Endothelial cell of umbilical vein (primary cell): ENCODE measurements around the gene ARHGAP15.

Source experiments
- CTCF ChIP-seq, 2 donors: IDR thresholded peaks; 1 replicate in 1 of 2; 2 replicates in 1 of 2; pipeline ENCODE4 v1.5.1; 2011; ENCODE audit warnings: low read length in 2 of 2, mild to moderate bottlenecking in 2 of 2, moderate library complexity in 2 of 2, control low read depth in 1 of 2, inconsistent platforms in 1 of 2, low read depth in 1 of 2; ENCODE audit not compliant: insufficient read depth in 1 of 2; ENCODE audit errors: extremely low read depth in 1 of 2
- EZH2 ChIP-seq: IDR thresholded peaks from 2 replicates; pipeline ENCODE4 v1.6.1; 2012; ENCODE audit warnings: borderline replicate concordance, low read depth, mild to moderate bottlenecking, moderate library complexity, low read length, inconsistent platforms; ENCODE audit not compliant: severe bottlenecking
- FOS ChIP-seq: IDR thresholded peaks from 2 replicates; pipeline ENCODE4 v1.6.1; 2011; ENCODE audit warnings: mild to moderate bottlenecking, low read length, moderate library complexity, borderline replicate concordance; ENCODE audit not compliant: insufficient read depth
- GATA2 ChIP-seq: IDR thresholded peaks from 2 replicates; pipeline ENCODE4 v1.7.0; 2011; ENCODE audit warnings: low read depth, mild to moderate bottlenecking, moderate library complexity, mixed read lengths, low read length; ENCODE audit not compliant: insufficient read length, insufficient read depth
- JUN ChIP-seq: IDR thresholded peaks from 2 replicates; pipeline ENCODE4 v1.6.1; 2011; ENCODE audit warnings: borderline replicate concordance, low read depth; ENCODE audit not compliant: insufficient read length, insufficient read depth
- MAX ChIP-seq: IDR thresholded peaks from 2 replicates; pipeline ENCODE4 v1.6.1; 2011; ENCODE audit not compliant: insufficient read depth, insufficient read length
- MYC ChIP-seq: IDR thresholded peaks from one replicate; pipeline ENCODE4 v1.6.1; 2011; ENCODE audit warnings: mild to moderate bottlenecking, low read depth, low read length
- POLR2A ChIP-seq: IDR thresholded peaks from 2 replicates; pipeline ENCODE4 v1.6.1; 2012; ENCODE audit warnings: low read depth, mild to moderate bottlenecking, control low read depth, low read length
- POLR2AphosphoS5 ChIP-seq: IDR thresholded peaks from 2 replicates; pipeline ENCODE4 v1.6.1; 2012; ENCODE audit warnings: low read depth, mild to moderate bottlenecking, control low read depth, low read length, moderate library complexity; ENCODE audit not compliant: insufficient read depth

GRCh38 chr2:143205106-143205764, 76.0 kb downstream of the ARHGAP15 start:
- TF ChIP-seq EZH2 (no peak), CTCF (IDR thresholded peaks at IDR 0.05; ENCODE audit: extremely low read depth in 1 of 2, insufficient read depth in 1 of 2, low read depth in 1 of 2, low read length in 2 of 2) (peak in 1 of 2 donors; percentile 4), POLR2AphosphoS5 (no peak), FOS (no peak), POLR2A (no peak), JUN (no peak), MYC (no peak), MAX (no peak), GATA2 (no peak)
